GM19455 (cell line): Measurements from ENCODE around the gene ERFE.
A peak's percentile ranks its signal among the peaks of the same experiment; 100 is the strongest.

Experiments used
- ATAC-seq: cut with Tn5 transposase; IDR thresholded peaks from one replicate; pipeline ENCODE4 v1.9.1; 2021; ENCODE audit not compliant: unreplicated experiment

ERFE gene

DNA sequence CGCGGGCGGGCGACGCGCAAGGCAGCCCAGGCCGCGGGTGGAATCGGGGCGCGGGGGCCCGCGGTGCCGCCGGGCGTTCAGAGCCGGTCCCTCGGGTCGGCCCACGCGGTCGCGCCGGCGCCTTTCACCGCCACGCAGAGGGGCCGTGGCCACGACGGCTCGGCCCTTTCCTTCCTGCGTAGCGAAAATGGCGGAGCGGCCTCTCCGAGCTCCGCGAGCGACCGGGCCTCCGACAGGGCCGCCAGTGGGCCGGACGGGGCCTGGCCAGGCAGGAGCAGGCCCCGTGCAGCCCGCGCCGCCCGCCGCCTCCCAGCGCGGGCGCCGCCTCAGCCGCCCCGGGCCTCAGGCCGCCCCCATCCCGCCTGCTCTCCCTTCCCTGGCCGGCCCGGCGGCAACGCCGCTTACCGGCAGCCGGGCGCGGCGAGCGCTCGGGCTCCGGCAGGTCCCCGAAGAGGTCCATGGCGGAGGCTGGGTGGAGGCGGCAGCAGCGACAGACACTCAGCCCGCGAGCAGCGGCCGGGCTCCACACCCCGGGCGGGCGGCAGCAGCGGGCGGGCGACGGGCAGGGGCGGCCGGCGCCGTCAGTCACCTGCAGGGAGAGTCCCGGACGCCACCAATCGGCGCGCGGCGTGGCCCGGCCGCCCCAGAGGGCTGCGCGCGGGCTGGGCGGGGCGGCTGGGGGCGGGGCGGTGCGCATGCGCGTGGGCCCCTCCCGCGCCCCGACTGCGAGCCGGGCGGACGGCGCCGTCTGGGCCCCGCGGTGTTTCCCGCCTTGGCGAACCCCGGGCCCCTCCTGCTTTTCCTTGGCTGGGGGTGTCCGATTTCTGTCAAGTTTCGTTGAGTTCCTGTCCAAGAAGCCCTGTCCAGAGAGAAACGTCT lies 44.6 kb downstream of the ERFE start, which contains the start of gene ILKAP:
TSS of gene ILKAP (minus strand) at position 602 of the 879 bp plus-strand sequence. CDS start at position 460, 142 bp downstream.
- ATAC-seq: peak; percentile 93

DNA sequence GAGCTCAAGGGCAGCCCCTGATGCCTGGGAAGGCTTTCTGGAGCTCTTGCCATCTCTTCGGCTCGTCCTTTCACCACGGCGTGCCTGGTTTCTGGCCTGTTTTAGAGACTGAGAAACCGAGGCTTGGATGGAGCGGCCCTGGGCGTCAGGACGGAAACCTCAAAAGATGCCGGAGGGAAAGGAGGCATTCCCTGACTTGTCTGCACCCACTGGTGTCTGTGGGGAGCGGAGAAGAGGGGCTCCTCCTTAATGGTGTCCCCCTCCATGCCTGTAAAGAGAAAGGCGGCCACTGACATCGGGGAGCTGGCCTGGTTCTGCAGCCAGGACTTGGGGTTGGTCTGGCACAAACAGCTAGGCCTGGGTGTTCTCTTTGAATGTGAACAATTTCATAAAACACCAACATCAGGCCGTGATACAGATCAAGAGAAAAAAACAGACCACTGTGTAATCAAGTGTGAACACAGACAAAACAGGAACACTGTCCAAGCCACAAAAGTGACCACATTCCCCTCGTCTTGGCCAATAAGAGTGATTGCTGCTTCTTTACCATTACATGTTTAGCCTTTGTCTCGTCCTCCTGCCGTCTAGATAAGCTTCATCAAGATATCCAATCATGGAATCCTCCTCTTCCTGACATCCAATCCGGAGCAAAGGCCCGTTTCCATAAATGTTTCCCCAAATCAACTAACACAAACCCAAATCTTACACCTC lies 45.4 kb downstream of the ERFE start:
- peak; percentile 16 for ATAC-seq

DNA sequence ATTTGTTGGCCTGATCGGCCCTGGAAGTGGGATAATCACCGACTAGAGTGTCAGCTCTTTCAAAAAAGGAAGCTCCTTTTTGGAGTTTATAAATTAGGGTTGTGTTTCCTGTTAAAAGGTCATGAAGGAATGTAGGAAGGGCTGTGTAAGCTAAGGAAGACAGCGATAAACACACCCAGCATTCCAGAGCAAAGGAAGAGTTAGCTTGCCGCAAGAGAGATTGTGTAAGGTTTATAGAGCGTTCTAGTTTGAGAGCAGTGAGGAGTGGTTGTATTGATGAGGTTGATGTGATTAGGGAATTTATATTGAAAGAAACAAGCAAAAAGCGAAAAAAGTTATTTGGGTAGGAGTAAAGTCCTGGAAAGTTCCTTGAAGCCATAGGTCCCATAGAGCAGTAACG lies 48.2 kb downstream of the ERFE start:
- ATAC-seq: no peak

DNA sequence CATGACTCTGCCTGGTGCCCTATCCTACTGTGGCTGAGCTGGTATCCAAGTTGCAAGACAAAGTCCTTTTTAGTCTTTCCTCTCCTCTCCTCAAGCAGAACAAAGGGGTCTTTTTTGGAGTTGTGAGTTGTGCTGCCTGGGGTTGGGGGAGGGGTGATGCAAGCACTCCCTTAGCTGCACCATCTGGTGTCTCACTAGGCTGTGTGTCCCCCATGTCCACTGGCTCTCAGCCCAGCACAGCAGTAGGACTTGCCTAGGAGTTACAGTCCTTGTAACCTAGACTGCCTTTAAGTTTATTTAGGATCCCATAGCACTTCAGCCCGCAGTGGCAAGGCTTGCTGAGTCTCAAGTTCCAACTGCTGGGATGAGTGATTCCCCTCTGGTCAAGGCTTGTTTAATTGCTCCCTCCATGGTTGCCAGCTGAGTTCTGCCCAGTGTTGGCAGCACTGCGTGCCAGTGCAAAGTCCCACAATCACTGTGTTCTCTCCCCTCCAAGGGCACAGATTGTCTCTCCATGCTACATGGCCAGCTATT lies 57.9 kb downstream of the ERFE start:
- no peak for ATAC-seq
